ENCODE measurements around the gene PCDHGB1.
"Not testable (repeated sequence)": the region's sequence is repeated elsewhere in the genome, so short reads cannot be mapped to it uniquely, and the experiment has no call there.

The PCDHGB1 gene

GRCh38 chr5:141383345-141383744 lies 33.4 kb downstream of the PCDHGB1 start:
- DNase-seq (ENCODE audit: low spot score): no peak

GRCh38 chr5:141384471-141385267 lies 34.8 kb downstream of the PCDHGB1 start:
- no peak for DNase-seq (ENCODE audit: low spot score)

- peak; percentile 22 for DNase-seq (ENCODE audit: low spot score)
These were observed 37.8 kb downstream of the PCDHGB1 start, which contains the start of gene PCDHGB4 for GRCh38 chr5:141387557-141388311. TSS of gene PCDHGB4 (plus strand) at chr5:141387698. CDS start at chr5:141387885, 187 bp downstream.

- DNase-seq (ENCODE audit: low spot score): no peak
These were observed 38.8 kb downstream of the PCDHGB1 start for GRCh38 chr5:141388661-141389060.

GRCh38 chr5:141389153-141390042 lies 39.5 kb downstream of the PCDHGB1 start:
- DNase-seq (ENCODE audit: low spot score): no peak

- DNase-seq (ENCODE audit: low spot score): no peak
These were observed 42.7 kb downstream of the PCDHGB1 start, which contains the start of gene PCDHGA8 for GRCh38 chr5:141392429-141393198. TSS of gene PCDHGA8 (plus strand) at chr5:141392633. CDS start at chr5:141392814, 181 bp downstream.

GRCh38 chr5:141393267-141393666 lies 43.4 kb downstream of the PCDHGB1 start:
- no peak for DNase-seq (ENCODE audit: low spot score)

GRCh38 chr5:141394401-141395187 lies 44.7 kb downstream of the PCDHGB1 start:
- DNase-seq (ENCODE audit: low spot score): not testable (repeated sequence)

- DNase-seq (ENCODE audit: low spot score): peak; percentile 35
These were observed 48.1 kb downstream of the PCDHGB1 start, which contains the start of gene PCDHGB5 for GRCh38 chr5:141397756-141398551. TSS of gene PCDHGB5 (plus strand) at chr5:141397947. CDS start at chr5:141398128, 181 bp downstream.

GRCh38 chr5:141398608-141399007 lies 48.7 kb downstream of the PCDHGB1 start:
- no peak for DNase-seq (ENCODE audit: low spot score)

GRCh38 chr5:141399555-141400258 lies 49.8 kb downstream of the PCDHGB1 start:
- no peak for DNase-seq (ENCODE audit: low spot score)

All from CD4-positive, alpha-beta T cell treated with Interleukin-2 at 100 ng/mL for 4 hours (primary cell).